Body of pancreas (tissue), 4 donors: ENCODE measurements around the gene VEGFA.

Source experiments
- POLR2A ChIP-seq, 3 donors: fragments of 450-650 bp; IDR thresholded peaks; one replicate each; pipeline ENCODE4 v1.6.1; 2016; ENCODE audit warnings: antibody characterized with exemption in 3 of 3, mild to moderate bottlenecking in 2 of 3
- TF ChIP-seq, protein P1 (sequence below), 7 experiments: fragments of 450-650 bp in 4 of 7; fragments of 200-600 bp in 3 of 7; sonication (generic) in 3 of 7; IDR thresholded peaks; one replicate each; pipeline ENCODE4 v1.5.1; 2016 to 2019; ENCODE audit warnings: antibody characterized with exemption in 7 of 7

DNA sequence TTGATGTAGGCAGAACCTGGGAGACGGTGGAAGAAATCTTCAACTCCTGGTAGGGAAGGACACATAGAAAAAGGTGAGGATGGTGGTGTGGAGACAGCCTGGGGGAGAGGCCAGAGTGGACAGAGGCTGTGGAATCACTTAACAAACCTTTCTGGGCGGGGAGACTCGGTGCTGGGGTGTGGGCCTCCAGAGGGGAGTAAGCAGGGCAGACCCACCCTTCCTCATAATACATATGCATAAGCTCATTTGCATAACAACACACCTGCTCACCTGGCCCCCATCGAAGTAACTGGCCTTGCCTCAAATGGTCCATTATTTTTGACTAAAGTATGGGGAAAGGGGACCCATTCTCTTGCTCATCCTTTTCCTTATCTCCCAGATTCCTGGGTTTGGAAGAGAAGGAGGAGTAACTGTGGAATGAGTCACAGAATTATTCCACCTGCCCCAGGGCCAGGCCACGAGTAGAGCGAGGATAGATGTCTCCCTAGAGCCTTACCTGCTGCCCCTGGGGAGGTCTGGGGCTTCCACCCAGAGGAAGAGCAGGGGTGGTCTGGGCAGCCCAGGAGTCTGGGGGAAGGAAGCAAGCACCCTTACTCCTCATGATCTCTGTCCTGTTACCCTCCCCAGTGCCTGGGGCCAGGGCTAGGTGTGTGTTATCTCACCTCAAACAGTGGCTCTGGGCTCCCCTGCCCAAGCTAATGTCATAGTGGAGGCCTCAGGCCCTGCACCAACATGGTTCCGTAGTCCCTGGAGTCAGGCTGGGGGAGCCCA is 10.7 kb upstream of the VEGFA start:
- TF ChIP-seq, protein P1, sequence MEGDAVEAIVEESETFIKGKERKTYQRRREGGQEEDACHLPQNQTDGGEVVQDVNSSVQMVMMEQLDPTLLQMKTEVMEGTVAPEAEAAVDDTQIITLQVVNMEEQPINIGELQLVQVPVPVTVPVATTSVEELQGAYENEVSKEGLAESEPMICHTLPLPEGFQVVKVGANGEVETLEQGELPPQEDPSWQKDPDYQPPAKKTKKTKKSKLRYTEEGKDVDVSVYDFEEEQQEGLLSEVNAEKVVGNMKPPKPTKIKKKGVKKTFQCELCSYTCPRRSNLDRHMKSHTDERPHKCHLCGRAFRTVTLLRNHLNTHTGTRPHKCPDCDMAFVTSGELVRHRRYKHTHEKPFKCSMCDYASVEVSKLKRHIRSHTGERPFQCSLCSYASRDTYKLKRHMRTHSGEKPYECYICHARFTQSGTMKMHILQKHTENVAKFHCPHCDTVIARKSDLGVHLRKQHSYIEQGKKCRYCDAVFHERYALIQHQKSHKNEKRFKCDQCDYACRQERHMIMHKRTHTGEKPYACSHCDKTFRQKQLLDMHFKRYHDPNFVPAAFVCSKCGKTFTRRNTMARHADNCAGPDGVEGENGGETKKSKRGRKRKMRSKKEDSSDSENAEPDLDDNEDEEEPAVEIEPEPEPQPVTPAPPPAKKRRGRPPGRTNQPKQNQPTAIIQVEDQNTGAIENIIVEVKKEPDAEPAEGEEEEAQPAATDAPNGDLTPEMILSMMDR (IDR thresholded peaks at IDR 0.05) = no peak
- no peak for TF ChIP-seq POLR2A (IDR thresholded peaks at IDR 0.05)
